Measurements from ENCODE around the gene SUGCT.

DNA sequence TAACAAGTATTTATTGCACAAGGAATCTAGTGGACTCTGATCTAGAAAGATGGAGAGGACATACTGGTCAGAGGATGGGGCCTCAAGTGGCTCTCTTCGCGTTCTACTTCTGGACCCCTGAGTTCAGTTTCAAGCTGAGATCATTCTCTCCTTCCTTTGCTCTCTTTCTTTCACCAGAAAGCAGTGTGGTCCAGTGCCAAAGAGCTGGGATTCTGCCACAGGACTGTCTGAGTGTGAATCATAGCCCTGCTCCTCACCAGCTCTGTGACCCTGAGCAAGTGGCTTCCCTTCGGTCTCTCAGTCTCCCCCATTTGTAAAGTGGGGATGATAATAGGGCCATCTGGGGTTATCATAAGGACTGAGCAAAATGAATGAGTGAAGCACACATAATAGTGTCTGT lies 715.2 kb downstream of the SUGCT start:
- no peak for TF ChIP-seq YY1 (IDR thresholded peaks at IDR 0.05; ENCODE audit: insufficient read depth, insufficient read length)
- TF ChIP-seq SUZ12 (IDR thresholded peaks at IDR 0.05; ENCODE audit: extremely low read depth, insufficient read depth, insufficient read length): no peak
- no peak for TF ChIP-seq ZNF274 (IDR thresholded peaks at IDR 0.05; ENCODE audit: low read depth, low read length)
